ENCODE data around the gene TLK1. TPM values are rescaled to one million over a fixed set of nuclear protein-coding genes. Genes with fewer than 3 reads are reported as not detected.

The TLK1 gene
- total and polyA plus RNA-seq, 10 of the 15 experiments (the other 5 are each of a cell fraction or from before 2014, with no cell fraction given) = 25.1 to 126 (median 57.3) TPM

DNA sequence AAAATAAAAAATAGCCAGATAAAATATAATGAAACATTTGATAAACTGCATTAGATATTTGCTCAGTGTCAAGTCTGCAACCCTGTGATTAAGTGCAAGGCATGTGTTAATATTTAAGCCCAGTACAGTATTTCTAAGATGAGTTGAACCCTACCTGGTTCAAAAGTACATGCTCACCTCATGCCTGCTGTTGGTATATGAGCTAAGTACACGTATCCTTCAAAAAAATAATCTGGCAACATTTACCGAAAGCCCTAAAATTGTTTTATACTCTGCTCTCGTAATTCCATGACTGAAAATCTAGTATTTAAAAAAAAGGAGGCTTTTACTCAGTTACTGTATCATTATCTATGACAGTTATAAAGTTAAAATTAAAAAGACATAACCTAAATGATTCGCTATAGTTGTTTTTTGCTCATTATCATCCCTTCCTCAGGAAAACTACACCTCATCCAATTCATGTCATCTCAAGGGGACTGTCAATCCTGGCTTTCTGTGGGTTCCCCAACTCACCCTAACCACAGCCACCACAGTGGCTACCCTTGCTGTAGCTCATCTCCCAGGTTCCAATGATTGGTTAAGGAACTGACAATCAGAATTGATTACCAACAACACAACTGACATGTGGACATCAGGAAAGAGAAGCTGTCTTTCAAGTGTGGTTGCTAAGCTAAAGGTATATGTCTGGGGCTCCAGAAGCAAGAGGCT is 10.6 kb downstream of the TLK1 start:
- POLR2A ChIA-PET = interaction anchor here (1.1 to 1.4 kb wide), 3 partner anchors 8 to 13 kb away, joined by 3 to 6 read pairs (median 4); partner anchors contain the start of gene TLK1
- SMC1A ChIA-PET (ENCODE audit: uncharacterized antibody, unreplicated experiment) = interaction anchor here (0.7 to 1.9 kb wide), 10 partner anchors 8 to 266 kb away, joined by 3 to 7 read pairs (median 4); no protein-coding TSS in a partner anchor
- in situ Hi-C loops (cut with MboI) = no loop called here
- Histone ChIP-seq H3K4me3 (no peak overlapping the region), H3K27me3 (replicated peaks in 1 of 2; ENCODE audit: control insufficient read depth in 2 of 2, insufficient read depth in 2 of 2, low read length in 1 of 2) (no peaks in the 10 kb centered on the region), H2AFZ (ENCODE audit: control insufficient read depth, low read depth, low read length) (no peak overlapping the region), H3K27ac (ENCODE audit: control insufficient read depth, insufficient read depth) (no peak overlapping the region), H3K4me2 (ENCODE audit: control insufficient read depth, insufficient read depth) (no peak overlapping the region), H3K79me2 (ENCODE audit: control insufficient read depth, insufficient read depth, low read length) (peaks cover 96% of the 10 kb centered on the region), H3K36me3 (ENCODE audit: control insufficient read depth in 2 of 2, insufficient read depth in 2 of 2, low read length in 1 of 2) (peaks cover 0 to 2% of the 10 kb centered on the region in 2 experiments; a peak in 2 of 4 replicates), H3K4me1 (ENCODE audit: control insufficient read depth, insufficient read depth, low read length) (peaks cover 13% of the 10 kb centered on the region), H3K9me3 (replicated peaks; ENCODE audit: control insufficient read depth, insufficient read depth, low read length) (no peaks in the 10 kb centered on the region; the same call in 2 of the 3 replicates), H4K20me1 (ENCODE audit: control insufficient read depth, insufficient read depth) (peaks cover 7% of the 10 kb centered on the region), H3K9ac (ENCODE audit: control insufficient read depth, insufficient read depth, low read length) (no peak overlapping the region)
- TSS peak; percentile 1 for BruUV-seq (replicated peaks)
- DNase-seq (ENCODE audit: low read depth, low spot score) = no peak
- FAIRE-seq = no peak
- RAD21 ChIA-PET (ENCODE audit: unreplicated experiment) = interaction anchor here (0.6 to 2.1 kb wide), 3 partner anchors 8 to 15 kb away, joined by 3 to 7 read pairs (median 6); no protein-coding TSS in a partner anchor
- TF ChIP-seq NBN (IDR thresholded peaks at IDR 0.05) = no peak
- TF ChIP-seq PKNOX1 (IDR thresholded peaks at IDR 0.05) = peak; percentile 83
- no peak for TF ChIP-seq CHD1 (IDR thresholded peaks at IDR 0.05; ENCODE audit: low read depth, low read length)
- no peak for TF ChIP-seq POLR2A (IDR thresholded peaks at IDR 0.05; ENCODE audit: low read depth, low read length)
- TF ChIP-seq, protein P1, sequence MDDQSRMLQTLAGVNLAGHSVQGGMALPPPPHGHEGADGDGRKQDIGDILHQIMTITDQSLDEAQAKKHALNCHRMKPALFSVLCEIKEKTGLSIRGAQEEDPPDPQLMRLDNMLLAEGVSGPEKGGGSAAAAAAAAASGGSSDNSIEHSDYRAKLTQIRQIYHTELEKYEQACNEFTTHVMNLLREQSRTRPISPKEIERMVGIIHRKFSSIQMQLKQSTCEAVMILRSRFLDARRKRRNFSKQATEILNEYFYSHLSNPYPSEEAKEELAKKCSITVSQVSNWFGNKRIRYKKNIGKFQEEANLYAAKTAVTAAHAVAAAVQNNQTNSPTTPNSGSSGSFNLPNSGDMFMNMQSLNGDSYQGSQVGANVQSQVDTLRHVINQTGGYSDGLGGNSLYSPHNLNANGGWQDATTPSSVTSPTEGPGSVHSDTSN (IDR thresholded peaks at IDR 0.05; ENCODE audit: insufficient replicate concordance, low read depth, low read length) = peak; percentile 56
- peak; percentile 88 for TF ChIP-seq NFYB (IDR thresholded peaks at IDR 0.05; ENCODE audit: insufficient read depth, low read depth, low read length)
- no peak for TF ChIP-seq ZNF24 (IDR thresholded peaks at IDR 0.05)
- TF ChIP-seq IKZF2 (IDR thresholded peaks at IDR 0.05) = peak in 1 of 2 experiments; percentile 9; a peak in 1 of 4 replicates
- no peak for TF ChIP-seq RFX5 (IDR thresholded peaks at IDR 0.05; ENCODE audit: low read depth, low read length)
- no peak for TF ChIP-seq HDGF (IDR thresholded peaks at IDR 0.05)
- no peak for TF ChIP-seq ASH2L (IDR thresholded peaks at IDR 0.05; ENCODE audit: borderline replicate concordance, low read depth)
- 0 out of 2 replicates have a peak, but pooled peaks have one; percentile 38 for TF ChIP-seq RUNX3 (IDR thresholded peaks at IDR 0.05; ENCODE audit: low read length)
- 94% methylated on average over 4 of the region's 4 CpGs for WGBS (ENCODE audit: insufficient coverage, insufficient replicate concordance, low lambda C conversion rate, missing lambda C conversion rate)
- intact Hi-C loops (cut with micrococcal nuclease; ENCODE audit: unreplicated experiment) = loop anchor here (10.0 kb wide), 1 partner anchor 375 kb away; the partner anchor contains the start of gene CYBRD1
- CTCF ChIA-PET = interaction anchor here (0.6 to 1.1 kb wide), 4 partner anchors 63 to 266 kb away, joined by 3 to 4 read pairs (median 3); no protein-coding TSS in a partner anchor
- ATAC-seq = 0 out of 3 replicates have a peak, but pooled peaks have one; percentile 1
